Thyroid gland (tissue), 4 donors: ENCODE data around the gene MITF.

Experiments
- CTCF ChIP-seq, 6 experiments: fragments of 200-600 bp in 3 of 6; fragments of 450-650 bp in 3 of 6; sonication (generic) in 3 of 6; IDR thresholded peaks; one replicate each; pipeline ENCODE4 v1.5.1; 2016 to 2019; ENCODE audit warnings: antibody characterized with exemption in 6 of 6, mild to moderate bottlenecking in 2 of 6, inconsistent platforms in 1 of 6, moderate library complexity in 1 of 6
- POLR2A ChIP-seq, 2 donors: fragments of 450-650 bp; IDR thresholded peaks; one replicate each; pipeline ENCODE4 v1.6.1; 2017; ENCODE audit warnings: antibody characterized with exemption in 2 of 2, mild to moderate bottlenecking in 2 of 2, moderate library complexity in 1 of 2

GRCh38 chr3:69753179-69753775 is 14.0 kb downstream of the MITF start:
- TF ChIP-seq CTCF (IDR thresholded peaks at IDR 0.05) (no peak), POLR2A (IDR thresholded peaks at IDR 0.05) (no peak)
